ENCODE results near the gene ZNF780B. TPM values are rescaled to one million over a fixed set of nuclear protein-coding genes. Genes with fewer than 3 reads are reported as not detected.
A peak's percentile ranks its signal among the peaks of the same experiment; 100 is the strongest.

ZNF780B gene
- total RNA-seq, 2 experiments from 2014 or later = 27.4 to 30.3 TPM

DNA sequence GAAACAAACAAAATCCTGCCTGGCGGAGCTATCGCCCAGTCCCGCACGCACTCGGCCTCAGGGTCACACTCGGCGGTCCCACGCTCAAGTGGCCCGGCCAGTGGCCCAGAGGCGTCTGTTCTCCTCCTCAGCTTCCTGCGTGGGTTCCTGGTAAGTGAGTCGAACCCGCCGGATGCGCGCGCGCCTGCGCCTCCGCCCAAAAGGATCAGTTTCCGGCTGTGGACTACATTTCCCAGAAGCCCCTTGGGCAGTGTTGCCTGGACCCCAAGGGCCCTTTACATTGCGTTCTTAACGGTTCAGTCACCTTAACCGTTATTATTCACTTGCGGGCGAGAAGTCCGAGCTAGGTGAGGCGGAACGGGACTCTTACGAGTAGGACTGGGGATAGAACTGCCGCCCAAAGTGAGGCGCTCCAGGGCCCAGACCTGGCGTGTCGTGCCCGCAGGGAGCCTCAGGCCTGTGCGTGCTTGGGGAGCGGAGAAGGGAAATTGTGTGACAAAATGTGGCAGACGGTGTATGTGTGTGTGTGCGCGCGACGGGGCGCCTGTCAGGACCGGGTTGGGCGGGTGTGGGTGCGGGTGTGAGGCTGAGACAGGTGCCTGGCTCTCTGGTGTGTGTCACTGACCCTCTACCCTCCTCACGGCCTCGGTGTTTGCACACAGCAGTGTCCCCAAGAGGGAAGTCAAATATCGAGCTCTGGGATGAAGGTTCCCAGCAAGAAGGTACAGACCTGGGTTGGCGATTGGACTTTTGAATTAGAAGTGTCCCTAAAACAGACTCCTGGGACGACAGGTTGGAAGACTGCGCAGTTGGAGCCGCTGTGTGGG is 59.0 kb downstream of the ZNF780B start, which contains the start of gene ZNF546:
TSS of gene ZNF546 (plus strand) at position 250 of the 827 bp plus-strand sequence. CDS start 1,267 bp downstream, outside the sequence.
- DNase-seq = peak; percentile 96

DNA sequence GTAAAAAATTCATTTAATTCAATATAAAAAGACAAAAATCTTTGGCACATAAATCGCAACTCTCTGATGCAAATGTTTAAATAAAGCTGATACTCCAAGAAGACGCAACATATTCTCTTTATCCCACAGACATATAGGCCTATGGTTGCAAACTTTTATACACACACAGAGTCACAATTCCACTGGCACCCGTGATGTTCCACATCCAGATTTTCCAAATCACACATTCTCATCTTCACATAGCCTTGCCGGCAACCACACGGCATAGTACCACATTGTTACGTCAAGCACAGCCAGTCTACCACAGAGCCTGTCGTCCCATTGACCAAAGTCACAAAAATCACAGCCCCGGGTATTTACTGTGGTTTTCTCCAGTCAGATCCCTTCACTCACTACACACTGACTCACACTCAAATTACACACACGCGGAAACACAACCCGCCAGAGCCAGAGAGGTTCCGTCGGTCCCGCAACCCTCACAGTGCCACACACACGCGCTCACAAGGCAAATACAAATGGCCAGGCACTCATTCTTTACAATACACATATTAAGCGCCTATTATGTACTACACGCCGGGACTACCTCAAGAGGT is 59.7 kb downstream of the ZNF780B start:
- DNase-seq = peak; percentile 56
- Mint-ChIP-seq H3K4me3 (peak overlapping the region; percentile 89), H3K36me3 (ENCODE audit: low read depth) (peaks cover 46% of the 10 kb centered on the region), H3K27ac (peak overlapping the region; percentile 94), H3K9me3 (ENCODE audit: insufficient read depth) (peaks cover 10% of the 10 kb centered on the region), H3K4me1 (ENCODE audit: low read depth) (peaks cover 33% of the 10 kb centered on the region), H3K27me3 (ENCODE audit: low read depth) (no peaks in the 10 kb centered on the region)
- ChIA-PET CTCF (interaction anchor here (1.2 to 2.2 kb wide), 3 partner anchors 25 to 95 kb away, joined by 3 to 11 read pairs (median 4); partner anchors contain the start of genes PSMC4 and ZNF780A), POLR2A (interaction anchor here (0.9 to 2.4 kb wide), 8 partner anchors 22 to 194 kb away, joined by 3 to 24 read pairs (median 3); partner anchors contain the start of genes PSMC4 and ZNF780A)
- ATAC-seq = peak; percentile 34

More for the DNA sequence above, 59.0 kb downstream of the ZNF780B start, which contains the start of gene ZNF546:
- peak within 1 kb of the TSS; percentile 89 for H3K4me3 Mint-ChIP-seq
- peaks cover 10% of the 10 kb centered on the region for H3K9me3 Mint-ChIP-seq (ENCODE audit: insufficient read depth)
- H3K4me1 Mint-ChIP-seq (ENCODE audit: low read depth) = peaks cover 33% of the 10 kb centered on the region
- H3K36me3 Mint-ChIP-seq (ENCODE audit: low read depth) = peaks cover 44% of the 10 kb centered on the region
- CTCF ChIA-PET = interaction anchor here (0.7 to 2.2 kb wide), 5 partner anchors 26 to 94 kb away, joined by 3 to 11 read pairs (median 4); partner anchors contain the start of genes PSMC4 and ZNF780A
- peak within 1 kb of the TSS; percentile 94 for H3K27ac Mint-ChIP-seq
- POLR2A ChIA-PET = interaction anchor here (0.9 to 2.4 kb wide), 9 partner anchors 18 to 194 kb away, joined by 3 to 24 read pairs (median 3); partner anchors contain the start of genes PSMC4 and ZNF780A
- H3K27me3 Mint-ChIP-seq (ENCODE audit: low read depth) = no peaks in the 10 kb centered on the region
- ATAC-seq = peak; percentile 94

DNA sequence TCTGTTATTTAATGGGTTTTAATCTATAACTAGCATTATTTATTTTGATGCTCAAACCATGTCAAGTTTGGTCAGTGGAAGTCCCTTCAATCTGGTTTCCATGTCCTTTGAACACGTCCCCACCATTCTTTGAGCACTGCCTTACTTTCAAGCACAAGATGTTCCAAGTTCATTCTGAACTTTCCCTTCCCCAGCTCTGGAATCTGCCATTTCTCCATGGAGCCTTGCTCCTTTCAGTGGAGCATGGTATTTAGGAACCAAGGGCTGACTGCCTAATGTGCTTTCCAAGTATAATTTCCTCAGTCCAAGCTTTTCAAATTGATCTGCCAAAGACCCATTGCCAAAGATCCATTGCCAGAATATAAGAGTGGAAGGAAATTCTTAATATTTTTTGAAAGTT is 60.2 kb downstream of the ZNF780B start:
- no peak for DNase-seq
- ChIA-PET POLR2A (interaction anchor here (2.4 kb wide), 1 partner anchor 25 kb away, joined by 24 read pairs; the partner anchor contains the start of gene PSMC4), CTCF (interaction anchor here (1.7 to 2.2 kb wide), 2 partner anchors 25 to 95 kb away, joined by 4 to 11 read pairs; partner anchors contain the start of genes PSMC4 and ZNF780A)
- H3K27ac Mint-ChIP-seq = peak overlapping the region; percentile 45
- no peak for ATAC-seq
- H3K27me3 Mint-ChIP-seq (ENCODE audit: low read depth) = no peaks in the 10 kb centered on the region
- peaks cover 35% of the 10 kb centered on the region for H3K4me1 Mint-ChIP-seq (ENCODE audit: low read depth)
- peaks cover 49% of the 10 kb centered on the region for H3K36me3 Mint-ChIP-seq (ENCODE audit: low read depth)
- peak overlapping the region; percentile 89 for H3K4me3 Mint-ChIP-seq
- peaks cover 10% of the 10 kb centered on the region for H3K9me3 Mint-ChIP-seq (ENCODE audit: insufficient read depth)

GRCh38 chr19:39994361-39994760 is 61.7 kb downstream of the ZNF780B start:
- DNase-seq (no peak), ATAC-seq (no peak)
- Mint-ChIP-seq H3K27ac (no peak overlapping the region), H3K4me1 (ENCODE audit: low read depth) (peaks cover 35% of the 10 kb centered on the region), H3K36me3 (ENCODE audit: low read depth) (peaks cover 54% of the 10 kb centered on the region), H3K4me3 (no peak overlapping the region), H3K27me3 (ENCODE audit: low read depth) (no peaks in the 10 kb centered on the region), H3K9me3 (ENCODE audit: insufficient read depth) (peaks cover 10% of the 10 kb centered on the region)
- ChIA-PET POLR2A (no interaction called here), CTCF (no interaction called here)

DNA sequence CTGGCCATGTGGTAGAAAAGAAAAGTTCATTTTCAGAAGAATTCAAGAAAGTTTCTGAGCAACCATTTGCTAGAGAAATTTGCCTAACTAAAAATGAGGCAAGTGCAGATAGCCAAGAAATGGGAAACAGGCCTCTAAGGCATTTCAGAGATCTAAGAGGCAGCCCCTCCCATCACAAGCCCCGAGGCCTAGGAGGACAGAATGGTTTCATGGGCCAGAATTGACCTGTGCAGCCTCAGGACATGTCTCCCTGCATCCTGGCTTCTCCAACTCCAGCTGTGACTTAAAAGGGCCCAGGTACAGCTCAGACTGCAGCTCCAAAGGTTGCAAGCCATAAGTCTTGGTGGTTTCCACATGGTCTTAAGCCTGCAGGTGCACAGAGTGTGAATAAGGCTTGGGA is 62.4 kb downstream of the ZNF780B start:
- Mint-ChIP-seq H3K36me3 (ENCODE audit: low read depth) (peaks cover 56% of the 10 kb centered on the region), H3K4me1 (ENCODE audit: low read depth) (peaks cover 35% of the 10 kb centered on the region), H3K9me3 (ENCODE audit: insufficient read depth) (peaks cover 10% of the 10 kb centered on the region), H3K27me3 (ENCODE audit: low read depth) (no peaks in the 10 kb centered on the region), H3K4me3 (no peak overlapping the region), H3K27ac (no peak overlapping the region)
- no peak for ATAC-seq
- DNase-seq = no peak
- ChIA-PET CTCF (no interaction called here), POLR2A (no interaction called here)

- ATAC-seq (no peak), DNase-seq (no peak)
- Mint-ChIP-seq H3K9me3 (ENCODE audit: insufficient read depth) (peaks cover 49% of the 10 kb centered on the region), H3K4me3 (no peak overlapping the region), H3K36me3 (ENCODE audit: low read depth) (peaks cover 63% of the 10 kb centered on the region), H3K27me3 (ENCODE audit: low read depth) (no peaks in the 10 kb centered on the region), H3K27ac (no peak overlapping the region), H3K4me1 (ENCODE audit: low read depth) (peaks cover 2% of the 10 kb centered on the region)
- ChIA-PET CTCF (no interaction called here), POLR2A (no interaction called here)
Measured at GRCh38 chr19:39987596-39987995, 68.4 kb downstream of the ZNF780B start.

DNA sequence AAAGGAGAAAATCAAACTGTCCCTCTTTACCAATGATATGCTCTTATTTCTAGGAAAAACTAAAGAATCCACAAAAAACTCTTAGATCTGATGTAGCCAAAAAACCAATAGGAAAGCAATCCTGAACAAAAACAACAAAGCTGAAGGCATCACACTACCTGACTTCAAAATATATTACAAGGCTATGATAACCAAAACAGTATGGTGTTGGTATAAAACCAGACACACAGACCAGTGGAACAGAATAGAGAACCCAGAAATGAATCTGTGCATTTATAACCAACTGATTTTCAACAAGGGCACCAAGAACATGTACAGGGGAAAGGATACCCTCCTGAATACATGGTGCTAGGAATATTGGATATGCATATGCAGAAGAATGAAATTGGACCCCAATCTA is 68.9 kb downstream of the ZNF780B start:
- no peak for ATAC-seq
- peaks cover 2% of the 10 kb centered on the region for H3K4me1 Mint-ChIP-seq (ENCODE audit: low read depth)
- no peaks in the 10 kb centered on the region for H3K27me3 Mint-ChIP-seq (ENCODE audit: low read depth)
- no peak overlapping the region for H3K27ac Mint-ChIP-seq
- peaks cover 64% of the 10 kb centered on the region for H3K36me3 Mint-ChIP-seq (ENCODE audit: low read depth)
- peaks cover 45% of the 10 kb centered on the region for H3K9me3 Mint-ChIP-seq (ENCODE audit: insufficient read depth)
- DNase-seq = no peak
- H3K4me3 Mint-ChIP-seq = no peak overlapping the region
- ChIA-PET CTCF (no interaction called here), POLR2A (no interaction called here)

DNA sequence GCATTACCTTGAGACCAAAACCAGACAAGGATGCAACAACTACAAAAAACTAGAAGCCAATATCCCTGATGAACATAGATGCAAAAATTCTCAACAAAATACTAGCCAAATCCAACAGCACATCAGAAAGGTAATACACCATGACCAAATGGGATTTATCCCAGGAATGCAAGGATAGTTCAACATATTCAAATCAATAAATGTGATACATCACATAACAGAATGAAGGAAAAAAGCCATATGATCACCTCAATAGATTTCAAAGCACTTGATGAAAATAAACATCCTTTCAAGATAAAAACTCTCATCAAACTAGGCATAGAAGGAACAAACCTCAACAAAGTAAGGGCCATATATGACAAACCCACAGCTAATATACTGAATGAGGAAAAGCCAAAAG is 69.4 kb downstream of the ZNF780B start:
- Mint-ChIP-seq H3K4me1 (ENCODE audit: low read depth) (peaks cover 2% of the 10 kb centered on the region), H3K4me3 (no peak overlapping the region), H3K9me3 (ENCODE audit: insufficient read depth) (peaks cover 43% of the 10 kb centered on the region), H3K36me3 (ENCODE audit: low read depth) (peaks cover 66% of the 10 kb centered on the region), H3K27ac (no peak overlapping the region), H3K27me3 (ENCODE audit: low read depth) (no peaks in the 10 kb centered on the region)
- ChIA-PET POLR2A (no interaction called here), CTCF (no interaction called here)
- no peak for ATAC-seq
- no peak for DNase-seq

DNA sequence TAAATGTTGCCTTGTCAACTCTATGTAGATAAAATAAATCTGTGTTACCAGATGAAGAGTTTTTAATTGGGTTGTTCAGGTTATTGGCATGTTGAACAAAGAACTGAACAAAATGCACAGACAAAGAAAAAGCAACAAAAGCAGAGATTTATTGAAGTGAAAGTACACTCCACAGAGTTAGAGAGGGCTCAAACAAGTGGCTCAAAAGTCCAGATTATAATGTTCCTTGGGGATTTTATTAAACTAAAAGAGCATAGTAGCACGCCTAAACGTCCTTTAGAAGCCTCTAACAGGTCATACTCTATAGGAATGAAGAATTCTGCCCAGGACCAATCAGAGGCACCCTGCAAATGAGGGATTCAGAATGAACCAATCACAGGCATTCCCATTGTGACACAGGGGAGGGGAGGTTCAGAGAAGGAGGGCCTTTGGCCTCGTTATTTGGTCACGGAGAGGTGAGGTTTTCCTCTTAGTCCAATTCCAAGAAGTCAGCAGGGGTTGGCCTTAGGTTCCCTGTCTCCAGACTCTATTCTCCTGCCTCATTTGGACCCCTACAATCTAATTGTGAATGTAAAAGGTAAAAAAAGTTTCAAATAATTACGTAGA is 72.2 kb downstream of the ZNF780B start:
- H3K27me3 Mint-ChIP-seq (ENCODE audit: low read depth) = no peaks in the 10 kb centered on the region
- peaks cover 43% of the 10 kb centered on the region for H3K9me3 Mint-ChIP-seq (ENCODE audit: insufficient read depth)
- H3K4me1 Mint-ChIP-seq (ENCODE audit: low read depth) = no peaks in the 10 kb centered on the region
- ChIA-PET CTCF (interaction anchor here (2.1 kb wide), 1 partner anchor 13 kb away, joined by 7 read pairs; the partner anchor contains the start of gene PSMC4), POLR2A (no interaction called here)
- H3K4me3 Mint-ChIP-seq = no peak overlapping the region
- H3K27ac Mint-ChIP-seq = no peak overlapping the region
- DNase-seq (peak; percentile 15), ATAC-seq (no peak)
- H3K36me3 Mint-ChIP-seq (ENCODE audit: low read depth) = peaks cover 82% of the 10 kb centered on the region

DNA sequence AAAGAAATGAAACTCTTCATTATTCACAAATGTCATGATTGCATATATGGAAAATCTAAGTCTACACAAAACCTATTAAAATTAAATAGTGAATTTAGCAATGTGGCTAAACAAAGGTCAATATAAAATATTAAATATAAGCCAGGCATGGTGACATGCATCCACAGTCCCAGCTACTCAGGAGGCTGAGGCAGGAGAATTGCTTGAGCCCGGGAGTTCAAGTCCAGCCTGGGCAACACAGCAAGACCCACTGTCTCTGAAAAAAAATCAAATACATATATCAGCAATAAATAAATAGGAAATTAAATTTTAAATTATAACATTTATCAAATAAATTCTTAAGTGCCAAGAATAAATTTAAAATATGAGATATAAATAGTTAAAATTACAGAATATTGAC is 73.1 kb downstream of the ZNF780B start:
- ChIA-PET POLR2A (no interaction called here), CTCF (no interaction called here)
- Mint-ChIP-seq H3K27me3 (ENCODE audit: low read depth) (no peaks in the 10 kb centered on the region), H3K36me3 (ENCODE audit: low read depth) (peaks cover 91% of the 10 kb centered on the region), H3K27ac (no peak overlapping the region), H3K4me3 (no peak overlapping the region), H3K9me3 (ENCODE audit: insufficient read depth) (peaks cover 43% of the 10 kb centered on the region), H3K4me1 (ENCODE audit: low read depth) (no peaks in the 10 kb centered on the region)
- ATAC-seq (no peak), DNase-seq (no peak)
